Lower leg skin (tissue), 3 donors: ENCODE measurements around the gene ZNF385D.

ENCODE experiments used
- CTCF ChIP-seq, 3 donors: fragments of 450-650 bp; IDR thresholded peaks; one replicate each; pipeline ENCODE4 v1.5.1; 2016; ENCODE audit warnings: antibody characterized with exemption in 3 of 3, mild to moderate bottlenecking in 3 of 3, moderate library complexity in 2 of 3
- POLR2A ChIP-seq, 2 donors: fragments of 450-650 bp; IDR thresholded peaks; one replicate each; pipeline ENCODE4 v1.6.1; 2016 to 2017; ENCODE audit warnings: antibody characterized with exemption in 2 of 2, mild to moderate bottlenecking in 1 of 2, moderate library complexity in 1 of 2

GRCh38 chr3:21551019-21551418, 200.0 kb downstream of the ZNF385D start:
- no peak for TF ChIP-seq POLR2A (IDR thresholded peaks at IDR 0.05)
- no peak for TF ChIP-seq CTCF (IDR thresholded peaks at IDR 0.05)
